NB4 (cell line): ENCODE measurements around the gene SLC35C1.

Experiments used
- MAX ChIP-seq: IDR thresholded peaks from 2 replicates; pipeline ENCODE4 v1.6.1; 2011; ENCODE audit warnings: low read depth, low read length
- MYC ChIP-seq: IDR thresholded peaks from 2 replicates; pipeline ENCODE4 v1.6.1; 2011; ENCODE audit warnings: low read depth, low read length
- POLR2A ChIP-seq: IDR thresholded peaks from 2 replicates; pipeline ENCODE4 v1.6.1; 2011; ENCODE audit warnings: mild to moderate bottlenecking; ENCODE audit not compliant: insufficient read length; ENCODE audit errors: extremely low read depth
- TF ChIP-seq, protein P1 (sequence below): IDR thresholded peaks from one replicate; pipeline ENCODE4 v1.5.1; 2012; ENCODE audit warnings: low read depth, low read length

DNA sequence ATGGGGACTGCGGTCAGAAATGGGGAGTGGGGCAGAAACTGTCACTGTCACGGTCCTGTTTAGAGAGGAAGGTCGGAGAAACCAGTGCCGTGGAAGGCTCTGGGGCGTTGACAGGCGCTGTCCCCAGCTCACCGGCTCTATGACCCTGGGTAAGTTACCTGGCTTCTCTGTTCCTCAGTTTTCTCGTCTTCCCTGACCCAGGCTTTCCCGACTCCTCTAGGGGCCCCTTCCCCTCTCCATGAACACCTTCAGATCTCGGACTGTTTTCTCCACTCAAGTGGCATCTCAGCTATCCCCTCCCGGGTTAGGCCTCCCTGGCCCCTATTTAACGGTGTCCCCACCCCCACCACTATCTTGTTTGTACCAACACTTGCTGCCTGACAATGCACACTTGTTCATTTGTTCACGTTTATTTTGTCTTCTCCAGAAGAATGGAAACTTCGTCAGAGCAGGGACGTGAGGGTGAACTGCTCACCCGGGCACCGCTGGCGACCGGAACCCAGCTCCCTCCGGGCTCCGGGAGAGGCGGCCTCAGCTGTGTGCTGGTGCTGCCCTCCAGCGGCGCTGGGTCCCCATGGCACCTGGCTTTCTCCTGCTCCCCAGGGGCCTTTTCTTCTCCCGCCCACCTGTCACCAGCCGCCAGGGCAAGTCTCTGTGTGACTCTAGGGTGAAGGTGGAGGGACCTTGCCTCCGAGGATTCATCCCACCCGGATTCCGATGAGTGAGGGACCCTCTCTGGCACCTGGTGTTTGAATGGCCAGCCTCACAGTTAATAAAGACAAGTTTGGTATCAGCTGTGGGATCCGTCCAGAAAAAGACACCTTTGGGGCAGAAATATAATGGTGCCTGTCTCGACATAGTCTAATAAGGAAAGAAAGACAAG lies 33.1 kb upstream of the SLC35C1 start:
- TF ChIP-seq POLR2A (no peak), MYC (0 out of 2 replicates have a peak, but pooled peaks have one; percentile 43), MAX (peak; percentile 60)
- TF ChIP-seq, protein P1, sequence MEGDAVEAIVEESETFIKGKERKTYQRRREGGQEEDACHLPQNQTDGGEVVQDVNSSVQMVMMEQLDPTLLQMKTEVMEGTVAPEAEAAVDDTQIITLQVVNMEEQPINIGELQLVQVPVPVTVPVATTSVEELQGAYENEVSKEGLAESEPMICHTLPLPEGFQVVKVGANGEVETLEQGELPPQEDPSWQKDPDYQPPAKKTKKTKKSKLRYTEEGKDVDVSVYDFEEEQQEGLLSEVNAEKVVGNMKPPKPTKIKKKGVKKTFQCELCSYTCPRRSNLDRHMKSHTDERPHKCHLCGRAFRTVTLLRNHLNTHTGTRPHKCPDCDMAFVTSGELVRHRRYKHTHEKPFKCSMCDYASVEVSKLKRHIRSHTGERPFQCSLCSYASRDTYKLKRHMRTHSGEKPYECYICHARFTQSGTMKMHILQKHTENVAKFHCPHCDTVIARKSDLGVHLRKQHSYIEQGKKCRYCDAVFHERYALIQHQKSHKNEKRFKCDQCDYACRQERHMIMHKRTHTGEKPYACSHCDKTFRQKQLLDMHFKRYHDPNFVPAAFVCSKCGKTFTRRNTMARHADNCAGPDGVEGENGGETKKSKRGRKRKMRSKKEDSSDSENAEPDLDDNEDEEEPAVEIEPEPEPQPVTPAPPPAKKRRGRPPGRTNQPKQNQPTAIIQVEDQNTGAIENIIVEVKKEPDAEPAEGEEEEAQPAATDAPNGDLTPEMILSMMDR: peak; percentile 77
